OCI-LY1 (cell line): Measurements from ENCODE around the gene CXXC5.

ENCODE experiments used
- H2AFZ ChIP-seq: fragments of 200-600 bp; sonication (generic), shearing (Covaris generic); 2 replicates; pipeline ENCODE4 v1.6.0; 2014; ENCODE audit warnings: antibody characterized with exemption, mild to moderate bottlenecking, low read length
- H3F3A ChIP-seq: fragments of 200-600 bp; sonication (generic), shearing (Covaris generic); 2 replicates; pipeline ENCODE4 v1.6.0; 2014; ENCODE audit warnings: mild to moderate bottlenecking, antibody characterized with exemption, low read length, moderate library complexity; ENCODE audit not compliant: insufficient read depth
- H3K27ac ChIP-seq: fragments of 200-600 bp; sonication (generic); 2 replicates; pipeline ENCODE4 v1.5.1; 2014; ENCODE audit warnings: low read length, mixed run types, mild to moderate bottlenecking, low read depth; ENCODE audit not compliant: poor library complexity, severe bottlenecking
- H3K27me3 ChIP-seq: fragments of 200-600 bp; sonication (generic); 2 replicates; pipeline ENCODE4 v1.6.0; 2014; ENCODE audit warnings: antibody characterized with exemption, mild to moderate bottlenecking, low read length, moderate library complexity; ENCODE audit not compliant: insufficient read depth
- H3K36me3 ChIP-seq: fragments of 200-600 bp; sonication (generic); 2 replicates; pipeline ENCODE4 v1.6.1; 2014; ENCODE audit warnings: mild to moderate bottlenecking, antibody characterized with exemption, low read length, moderate library complexity, mixed read lengths; ENCODE audit not compliant: insufficient read depth
- H3K4me1 ChIP-seq: fragments of 200-600 bp; sonication (generic); 2 replicates; pipeline ENCODE4 v1.5.1; 2014; ENCODE audit warnings: mild to moderate bottlenecking, low read length, moderate library complexity; ENCODE audit not compliant: insufficient read depth, severe bottlenecking
- H3K4me2 ChIP-seq: fragments of 200-600 bp; sonication (generic), shearing (Covaris generic); 2 replicates; pipeline ENCODE4 v1.6.1; 2014; ENCODE audit warnings: low read length
- H3K4me3 ChIP-seq: fragments of 200-600 bp; sonication (generic); 2 replicates; pipeline ENCODE4 v1.5.1; 2014; ENCODE audit warnings: low read length, low read depth, mild to moderate bottlenecking, mixed read lengths; ENCODE audit not compliant: poor library complexity, severe bottlenecking
- H3K79me2 ChIP-seq: fragments of 200-600 bp; shearing (Covaris generic); 2 replicates; pipeline ENCODE4 v1.6.1; 2016; ENCODE audit warnings: mixed run types, low read length, mixed read lengths; ENCODE audit not compliant: insufficient read depth
- H3K9ac ChIP-seq: fragments of 200-600 bp; sonication (generic), shearing (Covaris generic); 2 replicates; pipeline ENCODE4 v1.6.1; 2014; ENCODE audit warnings: mild to moderate bottlenecking, low read length, mixed read lengths
- H3K9me2 ChIP-seq: fragments of 200-600 bp; sonication (generic), shearing (Covaris generic); 2 replicates; pipeline ENCODE4 v1.6.1; 2014; ENCODE audit warnings: low read depth, mild to moderate bottlenecking, low read length, mixed read lengths
- H3K9me3 ChIP-seq: fragments of 200-600 bp; shearing (Covaris generic); 2 replicates; pipeline ENCODE4 v1.6.1; 2014; ENCODE audit warnings: low read length, mixed read lengths
- H4K20me1 ChIP-seq: fragments of 200-600 bp; sonication (generic), shearing (Covaris generic); 2 replicates; pipeline ENCODE4 v1.6.0; 2016; ENCODE audit warnings: mild to moderate bottlenecking, low read length; ENCODE audit not compliant: insufficient read depth
- CTCF ChIP-seq: fragments of 200-600 bp; sonication (generic), shearing (Covaris generic); IDR thresholded peaks from 2 replicates; pipeline ENCODE4 v1.5.1; 2017; ENCODE audit warnings: mild to moderate bottlenecking, antibody characterized with exemption, low read length, moderate library complexity, mixed read lengths
- EZH2 ChIP-seq: fragments of 200-600 bp; sonication (generic), shearing (Covaris generic); IDR thresholded peaks from 2 replicates; pipeline ENCODE4 v1.8.0; 2017; ENCODE audit warnings: borderline replicate concordance, mixed run types, mild to moderate bottlenecking, antibody characterized with exemption, low read length, moderate library complexity, mixed read lengths

The CXXC5 gene

GRCh38 chr5:139684350-139684880 lies 36.3 kb downstream of the CXXC5 start:
- peaks cover 57% of the 10 kb centered on the region for H3K36me3 ChIP-seq
- H3K9ac ChIP-seq, result peak overlapping the region; percentile 33; the same call in 1 of the 2 replicates

GRCh38 chr5:139684881-139685749 lies 37.0 kb downstream of the CXXC5 start:
- Histone ChIP-seq H3K9ac (no peak overlapping the region; the same call in 1 of the 2 replicates), H3K79me2 (no peaks in the 10 kb centered on the region), H2AFZ (no peak overlapping the region), H3F3A (no peaks in the 10 kb centered on the region), H3K9me3 (no peaks in the 10 kb centered on the region), H3K27me3 (no peaks in the 10 kb centered on the region), H3K36me3 (peaks cover 51% of the 10 kb centered on the region), H3K9me2 (no peaks in the 10 kb centered on the region), H3K27ac (peak overlapping the region; percentile 70), H3K4me3 (no peak overlapping the region), H3K4me2 (peak overlapping the region; percentile 32; the same call in 1 of the 2 replicates), H4K20me1 (no peaks in the 10 kb centered on the region), H3K4me1 (peaks cover 77% of the 10 kb centered on the region)
- TF ChIP-seq EZH2 (no peak), CTCF (peak; percentile 58)

More at GRCh38 chr5:139684350-139684880, 36.3 kb downstream of the CXXC5 start:
- no peak for TF ChIP-seq EZH2
- TF ChIP-seq CTCF, result no peak
- Histone ChIP-seq H3K79me2 (no peaks in the 10 kb centered on the region), H3K4me1 (peaks cover 71% of the 10 kb centered on the region), H4K20me1 (no peaks in the 10 kb centered on the region), H2AFZ (no peak overlapping the region), H3K4me3 (no peak overlapping the region), H3K27ac (peak overlapping the region; percentile 70), H3K9me3 (no peaks in the 10 kb centered on the region), H3F3A (no peaks in the 10 kb centered on the region), H3K4me2 (peak overlapping the region; percentile 32; the same call in 1 of the 2 replicates), H3K27me3 (no peaks in the 10 kb centered on the region), H3K9me2 (no peaks in the 10 kb centered on the region)

GRCh38 chr5:139685886-139686285 lies 37.7 kb downstream of the CXXC5 start:
- H3K9ac ChIP-seq, result no peak overlapping the region; the same call in 1 of the 2 replicates
- H4K20me1 ChIP-seq, result no peaks in the 10 kb centered on the region
- H3F3A ChIP-seq, result no peaks in the 10 kb centered on the region
- H3K4me3 ChIP-seq, result no peak overlapping the region
- peaks cover 77% of the 10 kb centered on the region for H3K4me1 ChIP-seq
- H2AFZ ChIP-seq, result no peak overlapping the region
- H3K27ac ChIP-seq, result peak overlapping the region; percentile 70
- H3K27me3 ChIP-seq, result no peaks in the 10 kb centered on the region
- no peak overlapping the region; the same call in 1 of the 2 replicates for H3K4me2 ChIP-seq
- H3K79me2 ChIP-seq, result no peaks in the 10 kb centered on the region
- TF ChIP-seq CTCF (no peak), EZH2 (no peak)
- H3K9me3 ChIP-seq, result no peaks in the 10 kb centered on the region
- H3K36me3 ChIP-seq, result peaks cover 43% of the 10 kb centered on the region
- H3K9me2 ChIP-seq, result no peaks in the 10 kb centered on the region
